CD14-positive monocyte (primary cell): Measurements from ENCODE around the gene RTF2. TPM values are rescaled to one million over a fixed set of nuclear protein-coding genes. Genes with fewer than 3 reads are reported as not detected.
A peak's percentile ranks its signal among the peaks of the same experiment; 100 is the strongest.

Experiments
- DNase-seq, 3 donors: peaks; one replicate each; pipeline ENCODE4 v3.0.0-alpha.2; 2011 to 2022
- H2AFZ ChIP-seq: 2 replicates; pipeline ENCODE4 v1.6.0; 2012; ENCODE audit warnings: mild to moderate bottlenecking, low read depth, low read length, inconsistent platforms; ENCODE audit not compliant: insufficient read depth, poor library complexity, severe bottlenecking
- H3K27ac ChIP-seq, 2 donors: 1 replicate in 1 of 2; 2 replicates in 1 of 2; pipeline ENCODE4 v1.5.1; 2012 to 2013; ENCODE audit warnings: low read length in 2 of 2, control low read depth in 1 of 2, inconsistent platforms in 1 of 2, low read depth in 1 of 2, mild to moderate bottlenecking in 1 of 2
- H3K27me3 ChIP-seq, 2 donors: one replicate each; pipeline versions ENCODE4 v1.6.0 to v1.6.1; 2011 to 2013; ENCODE audit warnings: low read length in 2 of 2; ENCODE audit not compliant: control insufficient read depth in 2 of 2, insufficient read depth in 2 of 2
- H3K36me3 ChIP-seq, 2 donors: replicated peaks in 1 of 2; 1 replicate in 1 of 2; 2 replicates in 1 of 2; pipeline versions ENCODE4 v1.5.1 to v1.6.1; 2012 to 2013; ENCODE audit warnings: low read length in 2 of 2, control low read depth in 1 of 2, inconsistent platforms in 1 of 2, mild to moderate bottlenecking in 1 of 2; ENCODE audit not compliant: insufficient read depth in 2 of 2, control insufficient read depth in 1 of 2
- H3K4me1 ChIP-seq, 2 donors: 1 replicate in 1 of 2; 2 replicates in 1 of 2; pipeline versions ENCODE4 v1.5.1 to v1.6.1; 2012 to 2013; ENCODE audit warnings: low read length in 2 of 2, control low read depth in 1 of 2, inconsistent platforms in 1 of 2, mild to moderate bottlenecking in 1 of 2, moderate library complexity in 1 of 2; ENCODE audit not compliant: insufficient read depth in 2 of 2, control insufficient read depth in 1 of 2
- H3K4me2 ChIP-seq: replicated peaks from 2 replicates; pipeline ENCODE3; 2012; ENCODE audit warnings: low read length, moderate library complexity, mild to moderate bottlenecking; ENCODE audit not compliant: poor library complexity, severe bottlenecking; ENCODE audit errors: extremely low read depth
- H3K4me3 ChIP-seq, 3 experiments: fragments of 200-600 bp in 1 of 3; sonication (generic) in 1 of 3; replicated peaks in 1 of 3; 1 replicate in 2 of 3; 2 replicates in 1 of 3; pipeline ENCODE4 v1.5.1; 2011 to 2013; ENCODE audit warnings: low read length in 3 of 3, mild to moderate bottlenecking in 3 of 3, control low read depth in 2 of 3, low read depth in 2 of 3, inconsistent platforms in 1 of 3, moderate library complexity in 1 of 3
- H3K79me2 ChIP-seq: 2 replicates; pipeline ENCODE4 v1.6.0; 2012; ENCODE audit warnings: mild to moderate bottlenecking, control low read depth, inconsistent platforms, low read length, moderate library complexity; ENCODE audit not compliant: insufficient read depth
- H3K9ac ChIP-seq: 2 replicates; pipeline ENCODE4 v1.6.0; 2017; ENCODE audit warnings: low read length, mild to moderate bottlenecking; ENCODE audit not compliant: insufficient read depth, poor library complexity, severe bottlenecking
- H3K9me3 ChIP-seq, 2 donors: replicated peaks in 1 of 2; 1 replicate in 1 of 2; 2 replicates in 1 of 2; pipeline versions ENCODE4 v1.5.1 to v1.6.1; 2012 to 2013; ENCODE audit warnings: low read length in 2 of 2, control low read depth in 1 of 2; ENCODE audit not compliant: control insufficient read depth in 1 of 2, insufficient read depth in 1 of 2
- H4K20me1 ChIP-seq: 2 replicates; pipeline ENCODE4 v1.6.0; 2012; ENCODE audit warnings: mild to moderate bottlenecking, low read length, control low read depth, moderate library complexity; ENCODE audit not compliant: insufficient read depth
- H3K27ac Mint-ChIP-seq, 7 donors: one replicate each; pipeline ENCODE4 v1.8.0; 2020; ENCODE audit warnings: mild to moderate bottlenecking in 7 of 7, mixed read lengths in 7 of 7, moderate library complexity in 6 of 7, inconsistent platforms in 2 of 7
- H3K27me3 Mint-ChIP-seq, 3 donors: one replicate each; pipeline ENCODE4 v1.8.0; 2021 to 2022; ENCODE audit warnings: low read depth in 3 of 3, mild to moderate bottlenecking in 3 of 3, mixed read lengths in 3 of 3, moderate library complexity in 3 of 3, inconsistent platforms in 1 of 3
- H3K36me3 Mint-ChIP-seq, 2 donors: one replicate each; pipeline ENCODE4 v1.8.0; 2020; ENCODE audit warnings: mixed read lengths in 2 of 2, inconsistent platforms in 1 of 2, mild to moderate bottlenecking in 1 of 2
- H3K4me1 Mint-ChIP-seq: one replicate; pipeline ENCODE4 v1.8.0; 2020; ENCODE audit warnings: mild to moderate bottlenecking, mixed read lengths
- H3K4me3 Mint-ChIP-seq, 2 donors: one replicate each; pipeline ENCODE4 v1.8.0; 2020; ENCODE audit warnings: mild to moderate bottlenecking in 2 of 2, mixed read lengths in 2 of 2, moderate library complexity in 1 of 2
- H3K9me3 Mint-ChIP-seq, 7 donors: one replicate each; pipeline ENCODE4 v1.8.0; 2020 to 2022; ENCODE audit warnings: mixed read lengths in 7 of 7, mild to moderate bottlenecking in 6 of 7, moderate library complexity in 6 of 7, inconsistent platforms in 2 of 7
- CTCF ChIP-seq: fragments of 200-600 bp; IDR thresholded peaks from one replicate; pipeline ENCODE4 v1.8.0; 2022; ENCODE audit warnings: antibody characterized with exemption, mild to moderate bottlenecking
- WGBS: methylation state at CpG from one replicate; pipeline ENCODE4 v1.1.5; 2013; ENCODE audit warnings: missing lambda C conversion rate; ENCODE audit not compliant: insufficient coverage; 5-methylcytosine and 5-hydroxymethylcytosine counted together
- intact Hi-C, 2 donors: fragments of 100-400 bp; cut with micrococcal nuclease; formaldehyde crosslinking; loops; one replicate each; pipeline versions ENCODE4 v1.15.0 to v1.15.1; 2023
- polyA plus RNA-seq, 3 donors: library from polyadenylated mRNA; depleted of rRNA in 1 of 3; unstranded in 2 of 3; stranded (reverse) in 1 of 3; fragments of 300-500 nt in 2 of 3; fragments of >200 nt in 1 of 3; fragmentation: Illumina TruSeq in 2 of 3; gene quantifications; 1 replicate in 2 of 3; 2 replicates in 1 of 3; pipeline ENCODE4 v1.2.3, GENCODE V29; 2012 to 2021

RTF2 gene
- polyA plus RNA-seq, 3 donors = 74.3 to 163 (median 148) TPM

DNA sequence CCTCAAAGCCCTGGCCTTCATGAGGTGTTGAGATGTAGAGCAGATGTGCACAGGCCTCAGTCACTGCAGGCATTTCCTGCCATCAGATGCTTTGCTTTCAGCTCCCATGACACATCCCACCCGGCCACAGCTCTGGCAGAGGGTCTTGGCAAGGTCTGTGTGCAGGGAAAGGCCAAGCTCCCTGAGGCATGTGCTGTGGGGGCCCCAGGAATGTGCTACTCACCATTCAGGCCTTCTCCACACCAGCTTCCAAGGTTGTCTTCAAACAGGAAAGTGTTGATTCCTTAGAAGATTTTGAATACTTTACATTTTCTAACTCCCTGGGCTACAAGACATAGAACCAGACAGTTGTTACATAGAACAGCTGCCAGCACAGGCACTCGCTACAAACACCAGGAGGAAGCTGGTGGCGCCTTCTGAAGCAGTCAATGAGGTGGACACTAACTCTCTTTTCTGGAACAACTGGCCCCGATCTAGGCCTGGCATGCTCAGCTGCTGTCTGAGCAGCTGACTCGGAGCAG lies 28.6 kb upstream of the RTF2 start:
- H3K9me3 ChIP-seq = no peaks in the 10 kb centered on the region
- no peak overlapping the region for H2AFZ ChIP-seq
- no peak for TF ChIP-seq CTCF
- no peak overlapping the region for H3K4me2 ChIP-seq
- no peak overlapping the region for H3K4me3 ChIP-seq
- Mint-ChIP-seq H3K4me3 (peak overlapping the region in 1 of 2 donors; percentile 39), H3K27ac (peak overlapping the region in 1 of 7 donors; percentile 69), H3K27me3 (peaks cover 5 to 40% (median 13%) of the 10 kb centered on the region in 3 donors), H3K4me1 (peaks cover 27% of the 10 kb centered on the region), H3K9me3 (peaks cover 0 to 2% (median 0%) of the 10 kb centered on the region in 7 donors), H3K36me3 (peaks cover 27 to 43% of the 10 kb centered on the region in 2 donors)
- H3K27me3 ChIP-seq = no peaks in the 10 kb centered on the region
- no peak overlapping the region for H3K27ac ChIP-seq
- no peaks in the 10 kb centered on the region for H4K20me1 ChIP-seq
- WGBS = 25% methylated on average over 5 of the region's 5 CpGs
- no peak for DNase-seq
- intact Hi-C loops = no loop called here
- no peaks in the 10 kb centered on the region for H3K79me2 ChIP-seq
- no peak overlapping the region for H3K9ac ChIP-seq
- peaks cover 7 to 14% of the 10 kb centered on the region in 2 donors for H3K4me1 ChIP-seq
- H3K36me3 ChIP-seq = peaks cover 4 to 23% of the 10 kb centered on the region in 2 donors

GRCh38 chr20:56440346-56441007 lies 27.9 kb upstream of the RTF2 start:
- H3K27ac Mint-ChIP-seq = no peak overlapping the region
- H3K4me2 ChIP-seq = no peak overlapping the region
- peaks cover 27 to 47% of the 10 kb centered on the region in 2 donors for H3K36me3 Mint-ChIP-seq
- no peaks in the 10 kb centered on the region for H3K27me3 ChIP-seq
- no peak overlapping the region for H3K9ac ChIP-seq
- H3K4me1 Mint-ChIP-seq = peaks cover 23% of the 10 kb centered on the region
- no peak overlapping the region for H2AFZ ChIP-seq
- intact Hi-C loops = no loop called here
- peak overlapping the region in 1 of 2 donors; percentile 39 for H3K4me3 Mint-ChIP-seq
- H3K4me3 ChIP-seq = no peak overlapping the region
- H3K27me3 Mint-ChIP-seq = peaks cover 5 to 43% (median 13%) of the 10 kb centered on the region in 3 donors
- no peak for TF ChIP-seq CTCF
- no peaks in the 10 kb centered on the region for H3K79me2 ChIP-seq
- H3K9me3 ChIP-seq = no peaks in the 10 kb centered on the region
- no peak overlapping the region for H3K27ac ChIP-seq
- WGBS = 20% methylated on average over 1 of the region's 4 CpGs
- peaks cover 0 to 2% (median 0%) of the 10 kb centered on the region in 7 donors for H3K9me3 Mint-ChIP-seq
- DNase-seq = no peak
- H3K4me1 ChIP-seq = peaks cover 4 to 14% of the 10 kb centered on the region in 2 donors
- peaks cover 4 to 23% of the 10 kb centered on the region in 2 donors for H3K36me3 ChIP-seq
- no peaks in the 10 kb centered on the region for H4K20me1 ChIP-seq
